Tibial nerve (tissue), 3 donors: Measurements from ENCODE around the gene AOPEP.

ENCODE experiments used
- POLR2A ChIP-seq, 2 donors: fragments of 450-650 bp; IDR thresholded peaks; one replicate each; pipeline ENCODE4 v1.6.1; 2017; ENCODE audit warnings: antibody characterized with exemption in 2 of 2, mild to moderate bottlenecking in 2 of 2, moderate library complexity in 2 of 2
- TF ChIP-seq, protein P1 (sequence below), 5 experiments: fragments of 200-600 bp in 3 of 5; fragments of 450-650 bp in 2 of 5; sonication (generic) in 3 of 5; IDR thresholded peaks; one replicate each; pipeline ENCODE4 v1.5.1; 2016 to 2019; ENCODE audit warnings: antibody characterized with exemption in 5 of 5, mild to moderate bottlenecking in 3 of 5, moderate library complexity in 2 of 5

DNA sequence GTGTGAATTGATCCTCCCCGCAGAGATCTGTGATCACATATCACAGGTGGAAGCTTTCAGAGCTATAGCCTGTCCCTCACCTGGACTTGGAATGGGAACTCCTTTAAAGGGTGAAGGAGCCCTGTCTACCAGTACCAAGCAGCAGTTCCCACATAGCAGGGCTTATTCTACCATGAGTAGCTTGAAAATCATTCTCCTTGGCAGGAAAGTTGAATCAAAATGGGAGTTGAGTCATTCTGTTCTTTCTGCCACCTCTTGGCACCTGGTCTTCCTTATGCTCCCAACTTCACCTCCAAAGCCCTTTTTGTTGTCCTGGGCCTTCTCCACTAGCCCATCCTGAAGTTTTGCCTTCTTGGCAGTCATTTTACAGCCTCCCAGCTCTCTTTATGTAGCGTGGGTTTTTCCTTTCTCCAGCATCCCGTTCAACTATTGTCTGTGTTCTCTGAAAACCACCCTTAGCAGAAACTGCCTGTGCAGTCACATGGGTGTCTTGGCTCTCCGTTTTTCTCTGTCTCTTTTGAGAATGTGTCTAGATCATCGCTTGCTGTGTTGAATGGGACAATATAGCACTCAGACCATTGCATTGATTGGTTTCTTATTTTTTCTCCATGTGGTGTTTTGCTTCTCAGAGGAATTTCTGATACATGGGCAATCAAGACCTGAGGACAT lies 222.2 kb downstream of the AOPEP start:
- TF ChIP-seq, protein P1, sequence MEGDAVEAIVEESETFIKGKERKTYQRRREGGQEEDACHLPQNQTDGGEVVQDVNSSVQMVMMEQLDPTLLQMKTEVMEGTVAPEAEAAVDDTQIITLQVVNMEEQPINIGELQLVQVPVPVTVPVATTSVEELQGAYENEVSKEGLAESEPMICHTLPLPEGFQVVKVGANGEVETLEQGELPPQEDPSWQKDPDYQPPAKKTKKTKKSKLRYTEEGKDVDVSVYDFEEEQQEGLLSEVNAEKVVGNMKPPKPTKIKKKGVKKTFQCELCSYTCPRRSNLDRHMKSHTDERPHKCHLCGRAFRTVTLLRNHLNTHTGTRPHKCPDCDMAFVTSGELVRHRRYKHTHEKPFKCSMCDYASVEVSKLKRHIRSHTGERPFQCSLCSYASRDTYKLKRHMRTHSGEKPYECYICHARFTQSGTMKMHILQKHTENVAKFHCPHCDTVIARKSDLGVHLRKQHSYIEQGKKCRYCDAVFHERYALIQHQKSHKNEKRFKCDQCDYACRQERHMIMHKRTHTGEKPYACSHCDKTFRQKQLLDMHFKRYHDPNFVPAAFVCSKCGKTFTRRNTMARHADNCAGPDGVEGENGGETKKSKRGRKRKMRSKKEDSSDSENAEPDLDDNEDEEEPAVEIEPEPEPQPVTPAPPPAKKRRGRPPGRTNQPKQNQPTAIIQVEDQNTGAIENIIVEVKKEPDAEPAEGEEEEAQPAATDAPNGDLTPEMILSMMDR (IDR thresholded peaks at IDR 0.05), result no peak
- no peak for TF ChIP-seq POLR2A (IDR thresholded peaks at IDR 0.05)
